Measurements from ENCODE around the gene KLF16.

DNA sequence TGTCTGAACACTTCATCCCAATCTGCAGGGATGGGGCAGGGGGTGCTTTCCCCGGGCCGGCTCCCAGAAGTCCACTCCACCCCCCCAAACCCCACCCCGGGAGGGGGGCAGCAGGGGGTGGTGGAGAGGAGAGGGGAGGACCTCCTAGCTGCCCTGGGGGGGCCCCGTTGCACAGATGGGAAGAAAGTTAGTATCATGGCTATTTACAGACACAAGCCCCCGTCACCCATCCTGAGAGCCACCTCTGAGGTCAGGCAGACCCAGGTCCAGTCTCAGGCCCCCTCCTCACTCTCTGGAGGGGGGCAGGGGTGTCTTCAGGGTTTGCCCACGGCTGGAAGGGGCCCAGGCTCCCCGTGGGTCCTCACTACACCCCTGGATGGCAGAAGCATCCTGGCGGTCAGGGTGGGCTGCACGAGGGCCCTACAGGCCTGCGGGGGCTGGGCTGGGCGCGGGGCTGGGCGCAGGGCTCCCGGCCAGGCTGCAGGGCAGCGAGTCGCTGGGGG is 9.3 kb downstream of the KLF16 start:
- TF ChIP-seq, protein P1, sequence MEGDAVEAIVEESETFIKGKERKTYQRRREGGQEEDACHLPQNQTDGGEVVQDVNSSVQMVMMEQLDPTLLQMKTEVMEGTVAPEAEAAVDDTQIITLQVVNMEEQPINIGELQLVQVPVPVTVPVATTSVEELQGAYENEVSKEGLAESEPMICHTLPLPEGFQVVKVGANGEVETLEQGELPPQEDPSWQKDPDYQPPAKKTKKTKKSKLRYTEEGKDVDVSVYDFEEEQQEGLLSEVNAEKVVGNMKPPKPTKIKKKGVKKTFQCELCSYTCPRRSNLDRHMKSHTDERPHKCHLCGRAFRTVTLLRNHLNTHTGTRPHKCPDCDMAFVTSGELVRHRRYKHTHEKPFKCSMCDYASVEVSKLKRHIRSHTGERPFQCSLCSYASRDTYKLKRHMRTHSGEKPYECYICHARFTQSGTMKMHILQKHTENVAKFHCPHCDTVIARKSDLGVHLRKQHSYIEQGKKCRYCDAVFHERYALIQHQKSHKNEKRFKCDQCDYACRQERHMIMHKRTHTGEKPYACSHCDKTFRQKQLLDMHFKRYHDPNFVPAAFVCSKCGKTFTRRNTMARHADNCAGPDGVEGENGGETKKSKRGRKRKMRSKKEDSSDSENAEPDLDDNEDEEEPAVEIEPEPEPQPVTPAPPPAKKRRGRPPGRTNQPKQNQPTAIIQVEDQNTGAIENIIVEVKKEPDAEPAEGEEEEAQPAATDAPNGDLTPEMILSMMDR (IDR thresholded peaks at IDR 0.05; ENCODE audit: low read length): no peak
- no peak for TF ChIP-seq EZH2 (optimal IDR thresholded peaks at IDR 0.05; ENCODE audit: low read depth, low read length)

Data from MM.1S (cell line).